Smooth muscle cell (in vitro differentiated cells): ENCODE results near the gene AK4. TPM values are rescaled to one million over a fixed set of nuclear protein-coding genes. Genes with fewer than 3 reads are reported as not detected.
"Not testable (repeated sequence)": the region's sequence is repeated elsewhere in the genome, so short reads cannot be mapped to it uniquely, and the experiment has no call there.

Experiments used
- DNase-seq: peaks from one replicate; lab custom pipeline; 2025; ENCODE audit not compliant: unreplicated experiment; lab: John Stamatoyannopoulos, UW
- H2AFZ ChIP-seq: fragments of 200-600 bp; sonication (generic); 2 replicates; pipeline ENCODE4 v1.6.0; 2016; ENCODE audit warnings: antibody characterized with exemption, low read depth, mild to moderate bottlenecking
- H3F3A ChIP-seq: fragments of 200-600 bp; sonication (generic); 2 replicates; pipeline ENCODE4 v1.6.0; 2017; ENCODE audit warnings: antibody characterized with exemption, low read depth
- H3K27ac ChIP-seq: fragments of 200-600 bp; sonication (generic); 2 replicates; pipeline ENCODE4 v1.5.1; 2016; ENCODE audit warnings: low read depth, mild to moderate bottlenecking
- H3K27me3 ChIP-seq: fragments of 200-600 bp; sonication (generic); 2 replicates; pipeline ENCODE4 v1.6.1; 2016; ENCODE audit warnings: low read depth, mild to moderate bottlenecking
- H3K36me3 ChIP-seq: fragments of 200-600 bp; sonication (generic); 2 replicates; pipeline ENCODE4 v1.5.1; 2016; ENCODE audit warnings: low read depth
- H3K4me1 ChIP-seq: fragments of 200-600 bp; sonication (generic); 2 replicates; pipeline ENCODE4 v1.5.1; 2016; ENCODE audit warnings: low read depth
- H3K4me2 ChIP-seq: fragments of 200-600 bp; sonication (generic); 2 replicates; pipeline ENCODE4 v1.6.0; 2016; ENCODE audit warnings: mild to moderate bottlenecking
- H3K4me3 ChIP-seq: fragments of 200-600 bp; sonication (generic); 2 replicates; pipeline ENCODE4 v1.5.1; 2016; ENCODE audit warnings: mild to moderate bottlenecking
- H3K79me2 ChIP-seq: fragments of 200-600 bp; sonication (generic); 2 replicates; pipeline ENCODE4 v1.6.0; 2016; ENCODE audit warnings: low read depth, mild to moderate bottlenecking
- H3K9ac ChIP-seq: fragments of 200-600 bp; sonication (generic); 2 replicates; pipeline ENCODE4 v1.6.0; 2016; ENCODE audit warnings: low read depth
- H3K9me3 ChIP-seq: fragments of 200-600 bp; sonication (generic); replicated peaks from 2 replicates; pipeline ENCODE4 v1.5.1; 2016; ENCODE audit warnings: low read depth
- H4K20me1 ChIP-seq: fragments of 200-600 bp; sonication (generic); 2 replicates; pipeline ENCODE4 v1.6.0; 2016; ENCODE audit warnings: low read depth
- CTCF ChIP-seq: fragments of 200-600 bp; sonication (generic); IDR thresholded peaks from 2 replicates; pipeline ENCODE4 v1.5.1; 2017; ENCODE audit warnings: borderline replicate concordance, mild to moderate bottlenecking, antibody characterized with exemption; ENCODE audit not compliant: insufficient read depth, poor library complexity, severe bottlenecking
- WGBS: methylation state at CpG from one replicate; pipeline ENCODE4 v1.1.7; 2016; ENCODE audit warnings: low lambda C conversion rate; 5-methylcytosine and 5-hydroxymethylcytosine counted together
- polyA plus RNA-seq: library from polyadenylated mRNA; unstranded; fragments of >200 nt; fragmentation: Nextera tagmentation; extraction: Ambion mirVana; gene quantifications from 2 replicates; pipeline ENCODE4 v1.2.1, GENCODE V29; 2016
- total RNA-seq: library from RNA; depleted of rRNA; stranded (reverse); fragments of >200 nt; gene quantifications from 2 replicates; pipeline ENCODE4 v1.2.3, GENCODE V29; 2014

Gene AK4
- total RNA-seq (61.4 and 72.4 TPM in 2 replicates), polyA plus RNA-seq (52.9 and 68.0 TPM in 2 replicates)

- Histone ChIP-seq H3K4me2 (peak within 1 kb of the TSS; percentile 97), H3K4me3 (peak within 1 kb of the TSS; percentile 81), H2AFZ (peak within 1 kb of the TSS; percentile 94), H3K27me3 (peaks cover 28% of the 10 kb centered on the region), H4K20me1 (peaks cover 35% of the 10 kb centered on the region), H3K9ac (peak within 1 kb of the TSS; percentile 70), H3K4me1 (peaks cover 25% of the 10 kb centered on the region), H3F3A (peaks cover 10% of the 10 kb centered on the region), H3K27ac (peak within 1 kb of the TSS; percentile 10), H3K79me2 (peaks cover 22% of the 10 kb centered on the region)
- not testable (repeated sequence) for DNase-seq, H3K36me3 ChIP-seq, H3K9me3 ChIP-seq
- 2% methylated on average over 17 of the region's 33 CpGs for WGBS
Measured at GRCh38 chr1:65148178-65148547, at the start of gene AK4. Gene AK4 (plus strand): TSS chr1:65148203. CDS start chr1:65148408, 205 bp downstream.

- Histone ChIP-seq H3K4me1 (no peaks in the 10 kb centered on the region), H3K79me2 (no peaks in the 10 kb centered on the region), H3K27ac (no peak overlapping the region), H4K20me1 (no peaks in the 10 kb centered on the region), H3K4me2 (no peak overlapping the region), H3K27me3 (peaks cover 5% of the 10 kb centered on the region), H3F3A (no peaks in the 10 kb centered on the region), H3K9me3 (no peaks in the 10 kb centered on the region), H3K9ac (no peak overlapping the region), H2AFZ (no peak overlapping the region), H3K36me3 (no peaks in the 10 kb centered on the region), H3K4me3 (no peak overlapping the region)
- TF ChIP-seq CTCF = no peak
- 93% methylated on average over 3 of the region's 3 CpGs for WGBS
- DNase-seq = no peak
Measured at GRCh38 chr1:65103807-65104206, 44.2 kb upstream of the AK4 start.

DNA sequence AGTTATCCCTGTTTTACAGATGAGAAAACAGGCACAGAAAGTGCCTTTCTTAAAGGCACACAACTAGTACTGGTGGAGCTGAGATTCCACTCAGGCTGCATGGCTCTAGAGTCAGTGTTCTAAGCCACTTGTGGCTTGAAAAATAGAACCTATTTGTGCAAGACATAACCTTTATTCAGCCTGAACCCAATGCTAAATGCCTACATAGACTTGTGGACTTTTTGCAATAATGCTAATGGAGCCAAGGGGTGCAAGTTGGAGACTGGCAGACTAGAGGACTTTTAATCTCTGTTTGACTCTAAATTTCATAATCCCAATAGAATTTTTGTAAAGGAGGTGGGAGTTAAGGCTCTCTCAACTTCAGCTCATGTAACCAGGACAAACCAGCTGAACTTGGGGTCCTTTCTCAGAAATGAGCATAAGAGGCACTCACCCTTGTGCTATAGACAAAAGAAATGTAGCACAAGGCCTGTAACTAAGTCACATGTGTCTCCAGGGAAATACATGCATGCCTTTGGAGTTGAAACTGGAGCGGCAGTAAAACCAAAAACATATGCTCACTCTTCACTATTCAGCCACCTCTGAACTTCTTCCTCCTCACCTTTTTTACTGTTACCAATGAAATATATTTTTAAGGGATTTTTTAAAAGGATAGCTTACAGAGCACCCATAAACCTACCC, 43.0 kb upstream of the AK4 start:
- Histone ChIP-seq H3F3A (no peaks in the 10 kb centered on the region), H4K20me1 (no peaks in the 10 kb centered on the region), H3K36me3 (no peaks in the 10 kb centered on the region), H3K4me2 (no peak overlapping the region), H2AFZ (no peak overlapping the region), H3K9me3 (no peaks in the 10 kb centered on the region), H3K4me3 (no peak overlapping the region), H3K27me3 (peaks cover 12% of the 10 kb centered on the region), H3K79me2 (no peaks in the 10 kb centered on the region), H3K27ac (no peak overlapping the region), H3K4me1 (no peaks in the 10 kb centered on the region), H3K9ac (no peak overlapping the region)
- DNase-seq = no peak
- TF ChIP-seq CTCF = no peak
- 81% methylated on average over 1 of the region's 1 CpG for WGBS

- H3K9me3 ChIP-seq = no peaks in the 10 kb centered on the region
- no peaks in the 10 kb centered on the region for H3F3A ChIP-seq
- no peaks in the 10 kb centered on the region for H3K36me3 ChIP-seq
- no peak for TF ChIP-seq CTCF
- peaks cover 12% of the 10 kb centered on the region for H3K27me3 ChIP-seq
- H3K4me2 ChIP-seq = no peak overlapping the region
- H4K20me1 ChIP-seq = no peaks in the 10 kb centered on the region
- no peak overlapping the region for H3K9ac ChIP-seq
- H2AFZ ChIP-seq = no peak overlapping the region
- WGBS = 89% methylated on average over 4 of the region's 4 CpGs
- H3K27ac ChIP-seq = no peak overlapping the region
- no peaks in the 10 kb centered on the region for H3K79me2 ChIP-seq
- no peak overlapping the region for H3K4me3 ChIP-seq
- no peak for DNase-seq
- no peaks in the 10 kb centered on the region for H3K4me1 ChIP-seq
Measured at GRCh38 chr1:65105596-65105995, 42.4 kb upstream of the AK4 start.
